ENCODE results near the gene WDR18.

The WDR18 gene

DNA sequence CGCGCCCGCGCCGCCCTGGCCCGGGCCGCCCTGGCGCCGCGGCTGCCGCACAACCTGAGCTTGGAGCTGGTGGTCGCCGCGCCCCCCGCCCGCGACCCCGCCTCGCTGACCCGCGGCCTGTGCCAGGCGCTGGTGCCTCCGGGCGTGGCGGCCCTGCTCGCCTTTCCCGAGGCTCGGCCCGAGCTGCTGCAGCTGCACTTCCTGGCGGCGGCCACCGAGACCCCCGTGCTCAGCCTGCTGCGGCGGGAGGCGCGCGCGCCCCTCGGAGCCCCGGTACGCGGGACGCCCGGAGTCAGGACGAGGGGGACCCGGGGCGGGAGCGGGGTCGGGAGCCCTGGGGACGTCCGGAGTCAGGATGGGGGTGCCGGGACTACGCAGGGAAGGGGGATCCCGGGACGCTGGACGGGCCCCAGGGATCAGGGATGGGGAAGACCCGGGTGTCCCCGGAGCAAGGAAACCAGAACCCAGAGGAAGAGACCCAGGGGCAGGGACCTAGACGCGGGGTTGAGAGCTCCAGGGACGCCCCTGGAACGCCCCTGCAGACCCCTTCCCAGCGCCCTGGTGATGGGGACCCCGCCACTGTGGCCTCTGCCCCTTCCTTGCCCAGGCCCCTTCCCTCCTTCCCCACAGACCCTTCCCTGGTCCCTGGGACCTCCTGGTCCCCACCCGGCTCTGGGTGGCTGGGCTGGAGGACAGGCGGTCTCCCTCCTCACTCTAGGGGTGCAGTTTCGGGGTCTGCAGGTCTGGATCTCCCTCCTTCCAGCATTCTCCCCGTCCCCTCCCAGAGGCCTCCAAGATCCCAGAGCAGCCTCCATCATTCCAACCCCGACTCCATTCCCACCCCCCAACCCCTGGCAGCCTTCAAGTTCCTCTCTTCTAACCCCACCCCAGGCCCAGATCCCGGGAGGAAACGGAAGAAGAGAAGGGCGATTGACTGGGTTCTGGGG, 16.7 kb downstream of the WDR18 start:
- Histone ChIP-seq H3K79me1 (ENCODE audit: low read length) (peaks cover 2% of the 10 kb centered on the region), H2AFZ (ENCODE audit: insufficient read depth, low read length, poor library complexity) (no peak overlapping the region), H3K4me3 (ENCODE audit: low read depth, low read length) (peak overlapping the region; percentile 61), H3K18ac (ENCODE audit: low read length) (no peak overlapping the region), H2BK12ac (ENCODE audit: low read length) (no peak overlapping the region), H2AK5ac (ENCODE audit: low read length) (no peak overlapping the region), H4K91ac (ENCODE audit: low read depth, low read length) (peak overlapping the region; percentile 2), H3K9me3 (ENCODE audit: insufficient read depth, low read depth, low read length) (peaks cover 3% of the 10 kb centered on the region), H4K8ac (ENCODE audit: low read depth, low read length) (no peak overlapping the region), H3K4ac (ENCODE audit: low read depth, low read length) (no peak overlapping the region), H3K36me3 (ENCODE audit: control insufficient read depth in 1 of 2, insufficient read depth in 2 of 2, low read length in 2 of 2) (no peaks in the 10 kb centered on the region), H3K14ac (ENCODE audit: low read length) (no peak overlapping the region), H2BK5ac (ENCODE audit: low read depth, low read length, poor library complexity) (no peak overlapping the region), H2BK120ac (ENCODE audit: insufficient read depth, low read length, poor library complexity) (no peak overlapping the region), H3K79me2 (ENCODE audit: control insufficient read depth, insufficient read depth, low read length, poor library complexity) (no peaks in the 10 kb centered on the region), H3K27me3 (ENCODE audit: insufficient read depth, low read length) (peaks cover 13% of the 10 kb centered on the region), H3K4me2 (ENCODE audit: low read length) (peak overlapping the region; percentile 77), H3K27ac (ENCODE audit: low read depth, low read length) (no peak overlapping the region), H3K23ac (ENCODE audit: low read length) (no peak overlapping the region), H4K12ac (ENCODE audit: low read depth, low read length) (no peak overlapping the region), H3K9ac (ENCODE audit: low read length) (no peak overlapping the region), H3K4me1 (ENCODE audit: control insufficient read depth in 1 of 2, insufficient read depth in 2 of 2, low read length in 2 of 2) (peaks cover 7 to 8% of the 10 kb centered on the region in 2 experiments)
- no peak for DNase-seq
- WGBS (ENCODE audit: extremely low coverage, insufficient coverage, insufficient read length): no CpG with 5 or more reads among the region's 73 CpGs

DNA sequence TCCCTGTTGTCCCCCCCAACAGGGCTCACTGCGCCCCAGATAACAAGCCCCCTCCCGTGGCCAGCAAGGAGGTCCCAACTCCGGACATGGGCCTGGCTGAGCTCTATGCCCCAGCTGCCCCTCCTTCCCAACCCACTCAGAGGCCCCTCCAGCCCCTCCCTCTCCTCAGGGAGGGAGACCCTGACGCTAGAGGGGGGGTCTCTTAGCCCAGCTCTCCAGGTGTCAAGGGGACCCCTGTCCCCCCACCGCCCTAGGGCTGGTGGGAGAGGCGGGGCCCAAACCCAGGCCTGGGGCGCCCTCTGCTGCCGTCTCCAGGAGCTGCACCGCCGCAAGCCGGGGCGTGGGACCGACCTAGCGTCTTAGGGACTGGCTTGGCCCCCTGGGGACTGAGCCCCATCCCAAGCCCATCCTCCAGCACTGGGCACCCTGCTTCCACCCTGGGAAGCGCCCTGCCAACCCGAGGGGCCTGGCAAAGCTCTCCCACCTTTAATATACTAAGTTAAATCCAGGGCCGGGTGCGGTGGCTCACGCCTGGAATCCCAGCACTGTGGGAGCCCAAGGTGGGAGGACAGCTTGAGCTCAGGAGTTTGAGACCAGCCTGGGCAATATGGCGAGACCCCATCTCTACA, 17.5 kb downstream of the WDR18 start:
- peaks cover 2% of the 10 kb centered on the region for H3K79me1 ChIP-seq (ENCODE audit: low read length)
- no CpG with 5 or more reads among the region's 20 CpGs for WGBS (ENCODE audit: extremely low coverage, insufficient coverage, insufficient read length)

DNA sequence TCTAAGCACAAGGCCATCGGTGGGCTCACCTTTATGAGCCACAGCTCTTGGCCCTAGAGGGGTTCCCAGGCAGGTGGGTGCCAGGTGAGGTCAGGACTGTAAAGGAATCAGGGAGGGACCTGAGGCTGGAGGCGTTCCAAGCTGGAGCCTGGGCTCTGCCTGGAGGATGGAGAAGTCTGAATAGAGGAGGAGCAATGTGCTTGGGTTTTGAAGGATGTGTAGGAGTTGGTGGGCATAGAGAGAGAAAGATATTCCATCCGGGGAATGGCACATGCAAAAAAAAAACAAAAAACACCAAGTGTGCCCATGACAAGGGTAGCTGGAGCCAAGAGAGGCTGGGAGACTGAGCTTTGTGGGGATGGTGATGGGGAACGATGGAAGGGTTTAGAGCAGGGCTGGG, 18.5 kb downstream of the WDR18 start:
- H3K4me1 ChIP-seq (ENCODE audit: control insufficient read depth in 1 of 2, insufficient read depth in 2 of 2, low read length in 2 of 2): no peaks in the 10 kb centered on the region
- H2AK5ac ChIP-seq (ENCODE audit: low read length): no peak overlapping the region
- H2AFZ ChIP-seq (ENCODE audit: insufficient read depth, low read length, poor library complexity): no peak overlapping the region
- no peak overlapping the region for H3K27ac ChIP-seq (ENCODE audit: low read depth, low read length)
- no peak overlapping the region for H2BK120ac ChIP-seq (ENCODE audit: insufficient read depth, low read length, poor library complexity)
- DNase-seq: no peak
- H3K4me3 ChIP-seq (ENCODE audit: low read depth, low read length): no peak overlapping the region
- peaks cover 0 to 2% of the 10 kb centered on the region in 2 experiments for H3K36me3 ChIP-seq (ENCODE audit: control insufficient read depth in 1 of 2, insufficient read depth in 2 of 2, low read length in 2 of 2)
- H3K9me3 ChIP-seq (ENCODE audit: insufficient read depth, low read depth, low read length): peaks cover 3% of the 10 kb centered on the region
- H3K79me1 ChIP-seq (ENCODE audit: low read length): peaks cover 2% of the 10 kb centered on the region
- no peak overlapping the region for H4K91ac ChIP-seq (ENCODE audit: low read depth, low read length)
- no peak overlapping the region for H3K23ac ChIP-seq (ENCODE audit: low read length)
- no peak overlapping the region for H2BK5ac ChIP-seq (ENCODE audit: low read depth, low read length, poor library complexity)
- H3K4me2 ChIP-seq (ENCODE audit: low read length): no peak overlapping the region
- no CpG with 5 or more reads among the region's 4 CpGs for WGBS (ENCODE audit: extremely low coverage, insufficient coverage, insufficient read length)
- no peak overlapping the region for H3K9ac ChIP-seq (ENCODE audit: low read length)
- no peak overlapping the region for H2BK12ac ChIP-seq (ENCODE audit: low read length)
- no peaks in the 10 kb centered on the region for H3K79me2 ChIP-seq (ENCODE audit: control insufficient read depth, insufficient read depth, low read length, poor library complexity)
- H3K18ac ChIP-seq (ENCODE audit: low read length): no peak overlapping the region
- H3K4ac ChIP-seq (ENCODE audit: low read depth, low read length): no peak overlapping the region
- no peak overlapping the region for H3K14ac ChIP-seq (ENCODE audit: low read length)
- H3K27me3 ChIP-seq (ENCODE audit: insufficient read depth, low read length): peaks cover 13% of the 10 kb centered on the region
- no peak overlapping the region for H4K12ac ChIP-seq (ENCODE audit: low read depth, low read length)
- no peak overlapping the region for H4K8ac ChIP-seq (ENCODE audit: low read depth, low read length)

More for the DNA sequence above, 17.5 kb downstream of the WDR18 start:
- Histone ChIP-seq H3K23ac (ENCODE audit: low read length) (no peak overlapping the region), H3K79me2 (ENCODE audit: control insufficient read depth, insufficient read depth, low read length, poor library complexity) (no peaks in the 10 kb centered on the region), H3K4me1 (ENCODE audit: control insufficient read depth in 1 of 2, insufficient read depth in 2 of 2, low read length in 2 of 2) (no peaks in the 10 kb centered on the region), H4K8ac (ENCODE audit: low read depth, low read length) (no peak overlapping the region), H2AK5ac (ENCODE audit: low read length) (no peak overlapping the region), H2BK12ac (ENCODE audit: low read length) (no peak overlapping the region), H3K9ac (ENCODE audit: low read length) (no peak overlapping the region), H3K4ac (ENCODE audit: low read depth, low read length) (no peak overlapping the region), H3K27ac (ENCODE audit: low read depth, low read length) (no peak overlapping the region), H2AFZ (ENCODE audit: insufficient read depth, low read length, poor library complexity) (no peak overlapping the region), H3K4me2 (ENCODE audit: low read length) (no peak overlapping the region), H2BK120ac (ENCODE audit: insufficient read depth, low read length, poor library complexity) (no peak overlapping the region), H3K27me3 (ENCODE audit: insufficient read depth, low read length) (peaks cover 13% of the 10 kb centered on the region), H2BK5ac (ENCODE audit: low read depth, low read length, poor library complexity) (no peak overlapping the region), H3K36me3 (ENCODE audit: control insufficient read depth in 1 of 2, insufficient read depth in 2 of 2, low read length in 2 of 2) (no peaks in the 10 kb centered on the region), H3K4me3 (ENCODE audit: low read depth, low read length) (no peak overlapping the region), H3K18ac (ENCODE audit: low read length) (no peak overlapping the region), H4K91ac (ENCODE audit: low read depth, low read length) (no peak overlapping the region), H4K12ac (ENCODE audit: low read depth, low read length) (no peak overlapping the region), H3K14ac (ENCODE audit: low read length) (no peak overlapping the region), H3K9me3 (ENCODE audit: insufficient read depth, low read depth, low read length) (peaks cover 3% of the 10 kb centered on the region)
- peak in 1 of 2 donors; percentile 70 for DNase-seq

DNA sequence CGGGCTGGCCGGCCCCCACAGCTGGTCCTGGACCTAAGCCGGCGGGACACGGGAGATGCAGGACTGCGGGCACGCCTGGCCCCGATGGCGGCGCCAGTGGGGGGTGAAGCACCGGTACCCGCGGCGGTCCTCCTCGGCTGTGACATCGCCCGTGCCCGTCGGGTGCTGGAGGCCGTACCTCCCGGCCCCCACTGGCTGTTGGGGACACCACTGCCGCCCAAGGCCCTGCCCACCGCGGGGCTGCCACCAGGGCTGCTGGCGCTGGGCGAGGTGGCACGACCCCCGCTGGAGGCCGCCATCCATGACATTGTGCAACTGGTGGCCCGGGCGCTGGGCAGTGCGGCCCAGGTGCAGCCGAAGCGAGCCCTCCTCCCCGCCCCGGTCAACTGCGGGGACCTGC, 19.1 kb downstream of the WDR18 start:
- H3K79me1 ChIP-seq (ENCODE audit: low read length): peaks cover 2% of the 10 kb centered on the region
- H3K27ac ChIP-seq (ENCODE audit: low read depth, low read length): no peak overlapping the region
- H3K4me1 ChIP-seq (ENCODE audit: control insufficient read depth in 1 of 2, insufficient read depth in 2 of 2, low read length in 2 of 2): no peaks in the 10 kb centered on the region
- H2BK120ac ChIP-seq (ENCODE audit: insufficient read depth, low read length, poor library complexity): no peak overlapping the region
- no peak overlapping the region for H3K4ac ChIP-seq (ENCODE audit: low read depth, low read length)
- H4K8ac ChIP-seq (ENCODE audit: low read depth, low read length): no peak overlapping the region
- no peak overlapping the region for H2BK12ac ChIP-seq (ENCODE audit: low read length)
- H3K9ac ChIP-seq (ENCODE audit: low read length): no peak overlapping the region
- H3K18ac ChIP-seq (ENCODE audit: low read length): no peak overlapping the region
- no peak overlapping the region for H3K23ac ChIP-seq (ENCODE audit: low read length)
- H3K4me3 ChIP-seq (ENCODE audit: low read depth, low read length): no peak overlapping the region
- no CpG with 5 or more reads among the region's 37 CpGs for WGBS (ENCODE audit: extremely low coverage, insufficient coverage, insufficient read length)
- H2BK5ac ChIP-seq (ENCODE audit: low read depth, low read length, poor library complexity): no peak overlapping the region
- no peak overlapping the region for H3K14ac ChIP-seq (ENCODE audit: low read length)
- no peaks in the 10 kb centered on the region for H3K79me2 ChIP-seq (ENCODE audit: control insufficient read depth, insufficient read depth, low read length, poor library complexity)
- peaks cover 3% of the 10 kb centered on the region for H3K9me3 ChIP-seq (ENCODE audit: insufficient read depth, low read depth, low read length)
- DNase-seq: no peak
- H3K4me2 ChIP-seq (ENCODE audit: low read length): no peak overlapping the region
- peaks cover 0 to 3% of the 10 kb centered on the region in 2 experiments for H3K36me3 ChIP-seq (ENCODE audit: control insufficient read depth in 1 of 2, insufficient read depth in 2 of 2, low read length in 2 of 2)
- H4K91ac ChIP-seq (ENCODE audit: low read depth, low read length): no peak overlapping the region
- H2AK5ac ChIP-seq (ENCODE audit: low read length): no peak overlapping the region
- no peak overlapping the region for H4K12ac ChIP-seq (ENCODE audit: low read depth, low read length)
- no peak overlapping the region for H2AFZ ChIP-seq (ENCODE audit: insufficient read depth, low read length, poor library complexity)
- peaks cover 13% of the 10 kb centered on the region for H3K27me3 ChIP-seq (ENCODE audit: insufficient read depth, low read length)
